ENCODE data around the gene BCAT1.

The BCAT1 gene

GRCh38 chr12:24947541-24948419, 1.1 kb downstream of the BCAT1 start:
- H3K4me1 Mint-ChIP-seq: peaks cover 47% of the 10 kb centered on the region

GRCh38 chr12:24945845-24946244, 3.1 kb downstream of the BCAT1 start:
- Mint-ChIP-seq H3K36me3 (ENCODE audit: low read depth) (peaks cover 24% of the 10 kb centered on the region), H3K4me3 (peak overlapping the region; percentile 62 to 85 (median 63)), H3K9me3 (no peaks in the 10 kb centered on the region)

More at GRCh38 chr12:24947541-24948419, 1.1 kb downstream of the BCAT1 start:
- peak overlapping the region; percentile 85 to 97 (median 94) for H3K4me3 Mint-ChIP-seq
- no peaks in the 10 kb centered on the region for H3K9me3 Mint-ChIP-seq
- TF ChIP-seq CTCF (IDR thresholded peaks at IDR 0.05; ENCODE audit: unreplicated experiment in 3 of 3): no peak
- H3K27ac Mint-ChIP-seq: peak overlapping the region; percentile 90 to 94 (median 91)
- H3K36me3 Mint-ChIP-seq (ENCODE audit: low read depth): peaks cover 15% of the 10 kb centered on the region
- no peaks in the 10 kb centered on the region for H3K27me3 Mint-ChIP-seq (ENCODE audit: low read depth)

GRCh38 chr12:24945039-24945438, 3.9 kb downstream of the BCAT1 start:
- H3K27ac Mint-ChIP-seq: peak overlapping the region; percentile 90 to 94 (median 91)
- peak overlapping the region; percentile 62 to 85 (median 63) for H3K4me3 Mint-ChIP-seq
- no peak for TF ChIP-seq CTCF (IDR thresholded peaks at IDR 0.05; ENCODE audit: unreplicated experiment in 3 of 3)
- H3K27me3 Mint-ChIP-seq (ENCODE audit: low read depth): no peaks in the 10 kb centered on the region
- H3K9me3 Mint-ChIP-seq: no peaks in the 10 kb centered on the region
- peaks cover 57% of the 10 kb centered on the region for H3K4me1 Mint-ChIP-seq
- H3K36me3 Mint-ChIP-seq (ENCODE audit: low read depth): peaks cover 24% of the 10 kb centered on the region

More at GRCh38 chr12:24945845-24946244, 3.1 kb downstream of the BCAT1 start:
- Mint-ChIP-seq H3K4me1 (peaks cover 63% of the 10 kb centered on the region), H3K27me3 (ENCODE audit: low read depth) (no peaks in the 10 kb centered on the region), H3K27ac (peak overlapping the region; percentile 90 to 94 (median 91))
- TF ChIP-seq CTCF (IDR thresholded peaks at IDR 0.05; ENCODE audit: unreplicated experiment in 3 of 3): no peak

GRCh38 chr12:24944601-24944975, 4.3 kb downstream of the BCAT1 start:
- peaks cover 24% of the 10 kb centered on the region for H3K36me3 Mint-ChIP-seq (ENCODE audit: low read depth)
- peaks cover 57% of the 10 kb centered on the region for H3K4me1 Mint-ChIP-seq
- H3K4me3 Mint-ChIP-seq: peak overlapping the region in 1 of 3 experiments; percentile 70
- no peak for TF ChIP-seq CTCF (IDR thresholded peaks at IDR 0.05; ENCODE audit: unreplicated experiment in 3 of 3)
- no peaks in the 10 kb centered on the region for H3K27me3 Mint-ChIP-seq (ENCODE audit: low read depth)
- H3K9me3 Mint-ChIP-seq: no peaks in the 10 kb centered on the region
- peak overlapping the region; percentile 72 to 91 (median 90) for H3K27ac Mint-ChIP-seq

- TF ChIP-seq CTCF (IDR thresholded peaks at IDR 0.05; ENCODE audit: unreplicated experiment in 3 of 3): no peak
- Mint-ChIP-seq H3K4me1 (peaks cover 52% of the 10 kb centered on the region), H3K36me3 (ENCODE audit: low read depth) (peaks cover 24% of the 10 kb centered on the region), H3K27me3 (ENCODE audit: low read depth) (no peaks in the 10 kb centered on the region), H3K4me3 (peak overlapping the region in 1 of 3 experiments; percentile 70), H3K27ac (peak overlapping the region; percentile 72 to 91 (median 90)), H3K9me3 (no peaks in the 10 kb centered on the region)
These were observed 4.8 kb downstream of the BCAT1 start for GRCh38 chr12:24943947-24944600.
